ENCODE data around the gene AFAP1L1.

Gene AFAP1L1

DNA sequence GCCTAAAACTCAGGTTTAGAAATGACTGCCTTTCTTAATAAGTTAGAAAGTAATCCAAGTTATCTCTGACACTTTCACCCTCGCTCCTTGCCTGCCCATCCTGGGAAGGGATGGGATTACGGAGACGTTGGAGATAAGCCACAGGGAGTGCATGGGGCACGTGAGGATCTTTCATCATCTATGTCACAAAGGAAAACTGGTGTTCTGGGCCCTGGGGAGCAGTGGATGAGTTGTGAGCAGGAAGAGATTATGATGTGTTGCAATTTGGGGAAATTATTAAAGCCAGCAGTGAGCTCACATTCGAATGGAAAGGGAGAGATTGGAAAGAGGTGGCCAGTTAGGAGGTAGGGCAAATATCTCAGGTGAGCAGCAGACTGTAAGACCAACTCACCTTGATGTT lies 12.8 kb downstream of the AFAP1L1 start:
- DNase-seq (ENCODE audit: low spot score) = no peak

- no peak for DNase-seq (ENCODE audit: low spot score)
Observed at GRCh38 chr5:149285153-149285552, 13.5 kb downstream of the AFAP1L1 start.

DNA sequence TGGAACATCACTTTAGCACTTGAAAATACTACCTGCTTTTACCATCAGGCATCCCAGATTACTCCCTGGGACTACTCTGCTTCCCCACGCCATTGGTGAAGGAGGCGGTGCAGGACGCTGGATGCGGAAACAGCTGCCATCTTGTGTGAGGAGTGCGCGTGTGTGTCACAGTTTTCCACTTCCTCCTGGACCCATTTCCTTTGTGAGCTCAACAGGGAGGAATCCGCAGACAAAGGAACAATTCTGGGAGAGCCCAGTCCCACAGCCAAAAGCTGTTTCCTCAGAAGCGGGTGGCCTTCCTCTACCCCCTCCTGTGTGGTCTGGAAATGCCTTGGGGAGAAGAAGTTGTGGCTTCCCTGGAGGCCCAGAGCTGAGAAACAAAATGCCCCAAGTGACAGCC lies 16.8 kb downstream of the AFAP1L1 start:
- DNase-seq (ENCODE audit: low spot score) = no peak

GRCh38 chr5:149289301-149289700 lies 17.6 kb downstream of the AFAP1L1 start:
- DNase-seq (ENCODE audit: low spot score) = no peak

GRCh38 chr5:149294872-149295829 lies 23.5 kb downstream of the AFAP1L1 start:
- DNase-seq (ENCODE audit: low spot score) = no peak

GRCh38 chr5:149297340-149298025 lies 25.8 kb downstream of the AFAP1L1 start:
- DNase-seq (ENCODE audit: low spot score) = no peak

- DNase-seq (ENCODE audit: low spot score) = no peak
Observed at GRCh38 chr5:149298163-149298562, 26.5 kb downstream of the AFAP1L1 start.

GRCh38 chr5:149298842-149299404 lies 27.3 kb downstream of the AFAP1L1 start:
- DNase-seq (ENCODE audit: low spot score) = no peak

- no peak for DNase-seq (ENCODE audit: low spot score)
Observed at GRCh38 chr5:149299451-149300054, 27.9 kb downstream of the AFAP1L1 start.

DNA sequence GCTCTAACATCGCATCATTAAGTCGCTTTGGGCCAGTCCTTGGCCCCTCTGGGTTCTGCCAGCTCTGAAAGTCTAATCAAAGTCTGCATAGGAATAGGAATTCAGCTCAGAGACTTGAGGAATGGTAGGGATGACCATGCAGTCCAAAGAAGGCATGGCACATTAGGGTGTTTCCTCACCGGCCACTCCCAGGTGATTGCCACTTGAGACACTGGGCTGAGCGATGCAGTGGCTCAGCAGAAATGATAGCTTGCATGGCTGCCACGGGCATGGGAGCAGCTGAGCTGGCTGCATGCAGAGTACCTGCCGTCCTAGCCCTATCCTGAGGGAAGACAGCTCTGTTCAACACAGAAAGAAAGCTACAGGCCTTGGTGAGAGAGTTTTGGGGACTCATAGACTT lies 28.8 kb downstream of the AFAP1L1 start:
- DNase-seq (ENCODE audit: low spot score) = no peak

DNA sequence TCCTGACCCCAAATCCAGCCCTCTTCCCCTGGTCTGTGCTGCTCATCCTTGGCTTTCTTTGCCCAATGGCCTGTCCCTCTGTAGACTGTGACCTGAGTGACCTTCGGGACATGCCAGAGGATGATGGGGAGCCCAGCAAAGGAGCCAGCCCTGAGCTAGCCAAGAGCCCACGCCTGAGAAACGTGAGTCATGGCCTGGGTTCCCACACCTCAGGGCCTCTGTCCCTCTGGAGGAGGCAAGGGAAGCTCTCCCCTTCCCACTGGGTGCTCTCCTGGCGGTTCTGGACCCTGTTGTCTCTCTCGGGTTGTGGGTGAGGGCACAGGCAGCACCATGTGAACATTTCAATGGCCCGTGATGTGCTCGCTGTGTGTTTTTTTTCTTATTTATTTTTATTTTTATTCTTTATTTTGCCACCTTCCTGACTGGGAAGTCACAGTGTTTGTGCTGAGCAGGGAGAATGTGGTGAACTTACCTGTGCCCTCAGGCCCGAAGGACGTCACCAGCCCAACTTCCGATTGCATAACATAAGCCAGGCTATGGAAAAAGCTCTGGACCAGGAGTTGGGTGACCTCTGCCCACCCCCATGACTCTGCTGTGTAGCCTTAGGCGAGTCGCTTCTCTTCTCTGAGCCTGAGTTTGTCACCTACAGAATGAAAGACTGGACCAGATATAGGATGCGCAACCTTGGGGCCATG lies 29.5 kb downstream of the AFAP1L1 start:
- no peak for DNase-seq (ENCODE audit: low spot score)

- no peak for DNase-seq (ENCODE audit: low spot score)
Observed at GRCh38 chr5:149301744-149302380, 30.2 kb downstream of the AFAP1L1 start.

DNA sequence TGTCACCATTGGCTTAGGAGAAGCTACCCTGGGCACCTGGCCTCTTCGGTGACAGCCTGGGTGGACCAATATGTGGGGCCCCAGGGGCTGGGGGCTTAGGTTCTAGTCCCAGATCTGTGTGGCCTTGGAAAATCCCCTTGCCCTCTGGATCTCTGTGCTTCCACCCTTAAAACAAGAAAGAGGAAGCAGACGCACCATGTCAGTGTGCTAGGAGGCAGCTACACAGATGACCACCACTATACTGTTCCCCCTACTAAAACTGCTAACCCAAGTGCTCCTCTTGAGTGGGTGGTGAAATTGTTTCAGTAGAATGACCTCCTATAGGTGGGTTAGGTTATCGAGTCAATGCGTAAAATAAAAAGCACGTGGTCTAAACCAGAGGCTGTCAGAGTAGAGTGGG lies 31.0 kb downstream of the AFAP1L1 start:
- DNase-seq (ENCODE audit: low spot score) = no peak

- no peak for DNase-seq (ENCODE audit: low spot score)
Observed at GRCh38 chr5:149303210-149303609, 31.6 kb downstream of the AFAP1L1 start.

- no peak for DNase-seq (ENCODE audit: low spot score)
Observed at GRCh38 chr5:149304195-149305078, 32.8 kb downstream of the AFAP1L1 start.

DNA sequence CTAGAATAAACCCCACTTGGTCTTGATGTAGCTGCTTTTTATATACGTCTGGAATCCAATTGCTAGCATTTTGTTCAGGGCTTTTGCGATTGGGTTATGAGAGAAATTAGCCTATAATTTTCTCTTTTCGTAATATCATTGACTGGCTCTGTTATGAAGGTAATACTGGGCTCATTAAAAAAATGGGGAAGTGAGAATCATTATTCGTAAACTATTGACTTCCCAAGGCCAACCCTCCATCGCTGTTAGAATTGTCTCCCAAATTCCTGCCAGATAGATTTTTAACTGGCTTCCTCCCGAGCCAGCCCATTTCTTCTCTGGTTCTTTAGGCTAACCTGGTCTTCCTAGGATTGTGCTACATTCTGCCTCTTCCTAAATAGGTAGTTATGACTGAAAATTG lies 37.7 kb downstream of the AFAP1L1 start:
- no peak for DNase-seq (ENCODE audit: low spot score)

GRCh38 chr5:149310488-149310887 lies 38.8 kb downstream of the AFAP1L1 start:
- DNase-seq (ENCODE audit: low spot score) = no peak

DNA sequence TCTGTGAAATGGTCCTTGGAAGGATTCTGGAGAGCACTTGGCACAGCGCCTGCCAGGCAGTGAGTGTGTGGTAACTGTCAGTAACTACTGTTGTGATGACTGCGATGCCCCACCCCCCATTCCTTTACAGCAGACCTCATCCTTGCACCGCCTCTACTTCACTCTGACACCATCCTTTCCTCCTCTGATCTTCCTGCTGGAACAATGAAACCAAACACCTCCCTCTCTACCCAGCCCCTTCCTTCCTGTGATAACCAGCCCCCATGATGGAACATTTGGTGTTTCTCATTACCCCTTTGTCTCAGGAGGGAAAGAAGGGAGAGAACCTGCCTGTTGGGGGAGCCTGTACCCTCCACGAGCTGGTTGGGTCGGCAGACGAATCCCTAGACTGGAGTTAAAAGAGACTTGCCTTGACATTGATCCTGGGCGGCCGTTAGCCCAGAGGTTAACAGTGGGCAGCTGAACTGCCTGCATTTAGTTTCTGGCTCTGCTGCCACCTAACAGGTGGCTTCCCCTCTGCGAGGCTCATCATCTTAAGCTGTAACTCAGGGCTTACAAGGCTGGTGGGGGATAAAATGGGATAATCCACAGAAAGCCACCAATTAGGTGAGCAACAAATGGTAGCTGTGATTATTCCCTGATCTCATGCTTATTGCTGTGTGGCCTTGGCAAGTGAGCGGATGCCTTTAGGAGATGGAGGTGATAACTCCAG lies 39.4 kb downstream of the AFAP1L1 start:
- DNase-seq (ENCODE audit: low spot score) = no peak

DNA sequence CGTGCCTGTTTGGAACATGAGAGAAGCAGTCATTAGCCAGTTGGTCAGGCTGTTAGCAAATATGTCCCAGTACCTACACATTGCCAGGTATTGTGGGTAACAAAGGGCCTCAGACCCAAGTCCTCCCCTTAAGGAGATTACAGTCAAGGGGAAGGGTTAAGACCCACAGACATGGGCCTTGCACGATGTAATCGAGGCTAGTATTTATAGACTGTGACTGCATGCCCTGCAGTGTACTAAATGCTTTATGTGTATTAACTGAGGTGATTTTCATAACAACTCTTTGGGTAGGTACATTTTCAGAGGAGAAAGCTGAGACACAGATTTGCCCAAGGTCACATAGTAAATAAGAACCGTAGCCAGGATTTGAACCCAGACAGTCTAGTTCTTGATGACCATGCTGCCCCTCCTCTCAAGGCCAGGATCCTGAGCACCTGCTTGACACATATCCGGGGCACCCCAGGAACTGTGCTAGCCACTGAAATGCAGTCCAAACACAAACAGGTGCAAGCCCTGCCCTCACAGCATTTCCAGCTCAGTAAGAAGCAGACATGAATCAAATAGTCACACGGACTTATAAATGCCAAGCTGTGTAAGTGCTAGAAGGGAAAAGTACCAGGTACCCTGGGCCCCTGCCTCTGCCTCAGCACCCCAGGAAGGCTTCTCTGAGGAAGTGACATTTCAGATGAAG lies 41.6 kb downstream of the AFAP1L1 start:
- DNase-seq (ENCODE audit: low spot score) = no peak

Data from SW480 (cell line).